HG02759 (cell line): ENCODE measurements around the gene TNRC6B.

Experiments
- ATAC-seq: cut with Tn5 transposase; IDR thresholded peaks from one replicate; pipeline ENCODE4 v1.9.1; 2021; ENCODE audit warnings: mild to moderate bottlenecking, moderate library complexity; ENCODE audit not compliant: unreplicated experiment

TNRC6B gene

GRCh38 chr22:40239345-40239683 lies 61.6 kb downstream of the TNRC6B start:
- ATAC-seq = no peak

GRCh38 chr22:40240160-40240559 lies 62.4 kb downstream of the TNRC6B start:
- ATAC-seq = no peak

- ATAC-seq = no peak
These were observed 63.0 kb downstream of the TNRC6B start for GRCh38 chr22:40240686-40241085.

- ATAC-seq = no peak
These were observed 63.6 kb downstream of the TNRC6B start for GRCh38 chr22:40241200-40241763.

GRCh38 chr22:40243891-40244290 lies 66.2 kb downstream of the TNRC6B start:
- ATAC-seq = no peak

- no peak for ATAC-seq
These were observed 66.9 kb downstream of the TNRC6B start for GRCh38 chr22:40244586-40244985.

- no peak for ATAC-seq
These were observed 70.3 kb downstream of the TNRC6B start for GRCh38 chr22:40247976-40248375.

GRCh38 chr22:40249286-40249685 lies 71.6 kb downstream of the TNRC6B start:
- ATAC-seq = no peak

GRCh38 chr22:40250608-40251007 lies 72.9 kb downstream of the TNRC6B start:
- ATAC-seq = no peak

GRCh38 chr22:40251106-40251505 lies 73.4 kb downstream of the TNRC6B start:
- no peak for ATAC-seq

- no peak for ATAC-seq
These were observed 74.4 kb downstream of the TNRC6B start for GRCh38 chr22:40252146-40252545.

GRCh38 chr22:40256516-40256915 lies 78.8 kb downstream of the TNRC6B start:
- no peak for ATAC-seq

- no peak for ATAC-seq
These were observed 80.3 kb downstream of the TNRC6B start for GRCh38 chr22:40258017-40258416.

GRCh38 chr22:40258501-40258915 lies 80.8 kb downstream of the TNRC6B start:
- no peak for ATAC-seq

GRCh38 chr22:40261783-40262182 lies 84.1 kb downstream of the TNRC6B start:
- ATAC-seq = no peak

- no peak for ATAC-seq
These were observed 85.5 kb downstream of the TNRC6B start for GRCh38 chr22:40263191-40263590.

- no peak for ATAC-seq
These were observed 88.1 kb downstream of the TNRC6B start for GRCh38 chr22:40265783-40266182.

- ATAC-seq = no peak
These were observed 92.3 kb downstream of the TNRC6B start for GRCh38 chr22:40270031-40270430.

- ATAC-seq = no peak
These were observed 93.1 kb downstream of the TNRC6B start for GRCh38 chr22:40270748-40271373.

GRCh38 chr22:40271440-40271839 lies 93.7 kb downstream of the TNRC6B start:
- ATAC-seq = no peak

GRCh38 chr22:40273319-40273718 lies 95.6 kb downstream of the TNRC6B start:
- ATAC-seq = no peak

GRCh38 chr22:40276996-40277823 lies 99.5 kb downstream of the TNRC6B start:
- no peak for ATAC-seq
